ENCODE measurements around the gene RALGPS2.

Gene RALGPS2

DNA sequence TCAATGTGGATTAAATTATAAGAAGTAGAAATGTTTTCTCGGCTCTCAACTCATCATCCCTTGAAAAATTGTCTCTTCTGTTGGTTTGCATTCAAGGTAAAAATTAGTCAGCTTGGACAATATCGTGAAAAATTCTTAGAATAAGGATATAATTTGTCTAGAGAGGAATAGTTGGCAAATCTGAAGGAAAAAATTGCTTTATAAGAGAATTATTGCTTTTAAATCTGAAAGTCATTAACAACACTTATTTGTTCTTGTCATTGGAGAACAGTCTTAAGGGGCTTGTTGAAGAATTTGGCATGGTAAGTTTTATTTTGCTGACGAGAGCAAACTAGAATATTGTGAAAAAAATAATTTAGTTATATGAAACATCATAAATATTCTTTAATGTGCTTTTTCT, 119.4 kb downstream of the RALGPS2 start:
- H3K27ac ChIP-seq (ENCODE audit: extremely low read depth, low read depth, low read length) = no peak overlapping the region
- H3K4me1 ChIP-seq (ENCODE audit: control insufficient read depth, insufficient read depth, low read length) = peaks cover 20% of the 10 kb centered on the region
- TF ChIP-seq SETDB1 (IDR thresholded peaks at IDR 0.05; ENCODE audit: insufficient read length, low read length) = no peak
- no peak for TF ChIP-seq ZNF660 (tag by site-specific recombination; IDR thresholded peaks at IDR 0.05)
- ChIA-PET POLR2A (no interaction called here), CTCF (no interaction called here)
- H3K9me3 ChIP-seq (ENCODE audit: control insufficient read depth, insufficient read depth, low read depth, low read length) = no peaks in the 10 kb centered on the region
- no peak overlapping the region for H3K4me3 ChIP-seq (ENCODE audit: low read depth, low read length)
- no peaks in the 10 kb centered on the region for H3K36me3 ChIP-seq (ENCODE audit: control insufficient read depth in 2 of 2, insufficient read depth in 1 of 2, low read length in 2 of 2)

DNA sequence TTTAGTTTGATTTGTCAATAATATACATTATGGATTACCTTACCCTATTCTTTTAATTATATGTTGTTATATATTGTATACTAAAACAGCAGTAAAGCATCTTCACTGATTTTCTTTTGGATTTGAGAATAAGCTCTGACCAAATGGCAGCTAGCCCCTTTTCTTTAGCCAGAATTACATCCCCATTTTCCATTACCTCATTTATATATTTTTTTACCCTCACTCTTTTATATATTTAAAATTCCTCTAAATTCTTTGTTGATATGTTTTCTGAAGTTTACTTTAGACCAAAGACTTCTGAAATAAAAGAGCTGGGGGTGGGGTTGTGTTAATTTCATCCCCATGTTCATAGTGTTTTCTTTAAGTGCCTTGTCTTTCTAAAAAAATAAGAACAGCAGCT, 121.3 kb downstream of the RALGPS2 start:
- POLR2A ChIA-PET = no interaction called here
- Histone ChIP-seq H3K9me3 (ENCODE audit: control insufficient read depth, insufficient read depth, low read depth, low read length) (no peaks in the 10 kb centered on the region), H3K36me3 (ENCODE audit: control insufficient read depth in 2 of 2, insufficient read depth in 1 of 2, low read length in 2 of 2) (no peaks in the 10 kb centered on the region), H3K4me1 (ENCODE audit: control insufficient read depth, insufficient read depth, low read length) (peaks cover 20% of the 10 kb centered on the region), H3K27ac (ENCODE audit: extremely low read depth, low read depth, low read length) (no peak overlapping the region), H3K4me3 (ENCODE audit: low read depth, low read length) (no peak overlapping the region)
- CTCF ChIA-PET = interaction anchor here (1.3 kb wide), 1 partner anchor 304 kb away, joined by 3 read pairs; no protein-coding TSS in a partner anchor
- TF ChIP-seq ZNF843 (tag by site-specific recombination; IDR thresholded peaks at IDR 0.05) (no peak), ZNF169 (tag by site-specific recombination; IDR thresholded peaks at IDR 0.05) (no peak), ZNF585B (tag by site-specific recombination; IDR thresholded peaks at IDR 0.05) (no peak), ZNF560 (tag by site-specific recombination; IDR thresholded peaks at IDR 0.05; ENCODE audit: borderline replicate concordance) (no peak), SP2 (tag by site-specific recombination; IDR thresholded peaks at IDR 0.05) (no peak), ZFHX2 (tag by site-specific recombination; conservative IDR thresholded peaks at IDR 0.05) (no peak), HOXC10 (CRISPR knock-in tag; IDR thresholded peaks at IDR 0.05) (no peak), ZSCAN16 (tag by site-specific recombination; IDR thresholded peaks at IDR 0.05) (no peak), GLIS2 (tag by site-specific recombination; IDR thresholded peaks at IDR 0.05) (no peak), ZNF830 (tag by site-specific recombination; IDR thresholded peaks at IDR 0.05; ENCODE audit: low read depth) (no peak), ZNF670 (tag by site-specific recombination; IDR thresholded peaks at IDR 0.05; ENCODE audit: low read depth) (no peak), ZNF629 (tag by site-specific recombination; IDR thresholded peaks at IDR 0.05) (no peak), ZNF501 (tag by site-specific recombination; IDR thresholded peaks at IDR 0.05) (no peak), ZNF354C (tag by site-specific recombination; IDR thresholded peaks at IDR 0.05; ENCODE audit: borderline replicate concordance, low read depth) (no peak)
- TF ChIP-seq, protein P1, sequence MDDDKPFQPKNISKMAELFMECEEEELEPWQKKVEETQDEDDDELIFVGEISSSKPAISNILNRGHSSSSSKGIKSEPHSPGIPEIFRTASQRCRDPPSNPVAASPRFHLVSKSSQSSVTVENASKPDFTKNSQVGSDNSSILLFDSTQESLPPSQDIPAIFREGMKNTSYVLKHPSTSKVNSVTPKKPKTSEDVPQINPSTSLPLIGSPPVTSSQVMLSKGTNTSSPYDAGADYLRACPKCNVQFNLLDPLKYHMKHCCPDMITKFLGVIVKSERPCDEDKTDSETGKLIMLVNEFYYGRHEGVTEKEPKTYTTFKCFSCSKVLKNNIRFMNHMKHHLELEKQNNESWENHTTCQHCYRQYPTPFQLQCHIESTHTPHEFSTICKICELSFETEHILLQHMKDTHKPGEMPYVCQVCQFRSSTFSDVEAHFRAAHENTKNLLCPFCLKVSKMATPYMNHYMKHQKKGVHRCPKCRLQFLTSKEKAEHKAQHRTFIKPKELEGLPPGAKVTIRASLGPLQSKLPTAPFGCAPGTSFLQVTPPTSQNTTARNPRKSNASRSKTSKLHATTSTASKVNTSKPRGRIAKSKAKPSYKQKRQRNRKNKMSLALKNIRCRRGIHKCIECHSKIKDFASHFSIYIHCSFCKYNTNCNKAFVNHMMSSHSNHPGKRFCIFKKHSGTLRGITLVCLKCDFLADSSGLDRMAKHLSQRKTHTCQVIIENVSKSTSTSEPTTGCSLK (tag by site-specific recombination; IDR thresholded peaks at IDR 0.05) = no peak
- TF ChIP-seq, protein P2, sequence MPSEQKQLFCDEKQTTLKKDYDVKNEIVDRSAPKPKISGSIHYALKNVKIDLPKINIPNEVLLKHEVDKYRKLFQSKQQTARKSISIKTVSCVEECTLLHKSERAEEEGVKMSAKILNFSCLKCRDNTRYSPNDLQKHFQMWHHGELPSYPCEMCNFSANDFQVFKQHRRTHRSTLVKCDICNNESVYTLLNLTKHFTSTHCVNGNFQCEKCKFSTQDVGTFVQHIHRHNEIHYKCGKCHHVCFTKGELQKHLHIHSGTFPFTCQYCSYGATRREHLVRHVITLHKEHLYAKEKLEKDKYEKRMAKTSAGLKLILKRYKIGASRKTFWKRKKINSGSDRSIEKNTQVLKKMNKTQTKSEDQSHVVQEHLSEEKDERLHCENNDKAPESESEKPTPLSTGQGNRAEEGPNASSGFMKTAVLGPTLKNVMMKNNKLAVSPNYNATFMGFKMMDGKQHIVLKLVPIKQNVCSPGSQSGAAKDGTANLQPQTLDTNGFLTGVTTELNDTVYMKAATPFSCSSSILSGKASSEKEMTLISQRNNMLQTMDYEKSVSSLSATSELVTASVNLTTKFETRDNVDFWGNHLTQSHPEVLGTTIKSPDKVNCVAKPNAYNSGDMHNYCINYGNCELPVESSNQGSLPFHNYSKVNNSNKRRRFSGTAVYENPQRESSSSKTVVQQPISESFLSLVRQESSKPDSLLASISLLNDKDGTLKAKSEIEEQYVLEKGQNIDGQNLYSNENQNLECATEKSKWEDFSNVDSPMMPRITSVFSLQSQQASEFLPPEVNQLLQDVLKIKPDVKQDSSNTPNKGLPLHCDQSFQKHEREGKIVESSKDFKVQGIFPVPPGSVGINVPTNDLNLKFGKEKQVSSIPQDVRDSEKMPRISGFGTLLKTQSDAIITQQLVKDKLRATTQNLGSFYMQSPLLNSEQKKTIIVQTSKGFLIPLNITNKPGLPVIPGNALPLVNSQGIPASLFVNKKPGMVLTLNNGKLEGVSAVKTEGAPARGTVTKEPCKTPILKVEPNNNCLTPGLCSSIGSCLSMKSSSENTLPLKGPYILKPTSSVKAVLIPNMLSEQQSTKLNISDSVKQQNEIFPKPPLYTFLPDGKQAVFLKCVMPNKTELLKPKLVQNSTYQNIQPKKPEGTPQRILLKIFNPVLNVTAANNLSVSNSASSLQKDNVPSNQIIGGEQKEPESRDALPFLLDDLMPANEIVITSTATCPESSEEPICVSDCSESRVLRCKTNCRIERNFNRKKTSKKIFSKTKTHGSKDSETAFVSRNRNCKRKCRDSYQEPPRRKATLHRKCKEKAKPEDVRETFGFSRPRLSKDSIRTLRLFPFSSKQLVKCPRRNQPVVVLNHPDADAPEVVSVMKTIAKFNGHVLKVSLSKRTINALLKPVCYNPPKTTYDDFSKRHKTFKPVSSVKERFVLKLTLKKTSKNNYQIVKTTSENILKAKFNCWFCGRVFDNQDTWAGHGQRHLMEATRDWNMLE (tag by site-specific recombination; conservative IDR thresholded peaks at IDR 0.05; ENCODE audit: low read depth) = no peak
- TF ChIP-seq, protein P3, sequence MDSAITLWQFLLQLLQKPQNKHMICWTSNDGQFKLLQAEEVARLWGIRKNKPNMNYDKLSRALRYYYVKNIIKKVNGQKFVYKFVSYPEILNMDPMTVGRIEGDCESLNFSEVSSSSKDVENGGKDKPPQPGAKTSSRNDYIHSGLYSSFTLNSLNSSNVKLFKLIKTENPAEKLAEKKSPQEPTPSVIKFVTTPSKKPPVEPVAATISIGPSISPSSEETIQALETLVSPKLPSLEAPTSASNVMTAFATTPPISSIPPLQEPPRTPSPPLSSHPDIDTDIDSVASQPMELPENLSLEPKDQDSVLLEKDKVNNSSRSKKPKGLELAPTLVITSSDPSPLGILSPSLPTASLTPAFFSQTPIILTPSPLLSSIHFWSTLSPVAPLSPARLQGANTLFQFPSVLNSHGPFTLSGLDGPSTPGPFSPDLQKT (IDR thresholded peaks at IDR 0.05; ENCODE audit: borderline replicate concordance, low read depth, low read length) = no peak
- TF ChIP-seq, protein P4, sequence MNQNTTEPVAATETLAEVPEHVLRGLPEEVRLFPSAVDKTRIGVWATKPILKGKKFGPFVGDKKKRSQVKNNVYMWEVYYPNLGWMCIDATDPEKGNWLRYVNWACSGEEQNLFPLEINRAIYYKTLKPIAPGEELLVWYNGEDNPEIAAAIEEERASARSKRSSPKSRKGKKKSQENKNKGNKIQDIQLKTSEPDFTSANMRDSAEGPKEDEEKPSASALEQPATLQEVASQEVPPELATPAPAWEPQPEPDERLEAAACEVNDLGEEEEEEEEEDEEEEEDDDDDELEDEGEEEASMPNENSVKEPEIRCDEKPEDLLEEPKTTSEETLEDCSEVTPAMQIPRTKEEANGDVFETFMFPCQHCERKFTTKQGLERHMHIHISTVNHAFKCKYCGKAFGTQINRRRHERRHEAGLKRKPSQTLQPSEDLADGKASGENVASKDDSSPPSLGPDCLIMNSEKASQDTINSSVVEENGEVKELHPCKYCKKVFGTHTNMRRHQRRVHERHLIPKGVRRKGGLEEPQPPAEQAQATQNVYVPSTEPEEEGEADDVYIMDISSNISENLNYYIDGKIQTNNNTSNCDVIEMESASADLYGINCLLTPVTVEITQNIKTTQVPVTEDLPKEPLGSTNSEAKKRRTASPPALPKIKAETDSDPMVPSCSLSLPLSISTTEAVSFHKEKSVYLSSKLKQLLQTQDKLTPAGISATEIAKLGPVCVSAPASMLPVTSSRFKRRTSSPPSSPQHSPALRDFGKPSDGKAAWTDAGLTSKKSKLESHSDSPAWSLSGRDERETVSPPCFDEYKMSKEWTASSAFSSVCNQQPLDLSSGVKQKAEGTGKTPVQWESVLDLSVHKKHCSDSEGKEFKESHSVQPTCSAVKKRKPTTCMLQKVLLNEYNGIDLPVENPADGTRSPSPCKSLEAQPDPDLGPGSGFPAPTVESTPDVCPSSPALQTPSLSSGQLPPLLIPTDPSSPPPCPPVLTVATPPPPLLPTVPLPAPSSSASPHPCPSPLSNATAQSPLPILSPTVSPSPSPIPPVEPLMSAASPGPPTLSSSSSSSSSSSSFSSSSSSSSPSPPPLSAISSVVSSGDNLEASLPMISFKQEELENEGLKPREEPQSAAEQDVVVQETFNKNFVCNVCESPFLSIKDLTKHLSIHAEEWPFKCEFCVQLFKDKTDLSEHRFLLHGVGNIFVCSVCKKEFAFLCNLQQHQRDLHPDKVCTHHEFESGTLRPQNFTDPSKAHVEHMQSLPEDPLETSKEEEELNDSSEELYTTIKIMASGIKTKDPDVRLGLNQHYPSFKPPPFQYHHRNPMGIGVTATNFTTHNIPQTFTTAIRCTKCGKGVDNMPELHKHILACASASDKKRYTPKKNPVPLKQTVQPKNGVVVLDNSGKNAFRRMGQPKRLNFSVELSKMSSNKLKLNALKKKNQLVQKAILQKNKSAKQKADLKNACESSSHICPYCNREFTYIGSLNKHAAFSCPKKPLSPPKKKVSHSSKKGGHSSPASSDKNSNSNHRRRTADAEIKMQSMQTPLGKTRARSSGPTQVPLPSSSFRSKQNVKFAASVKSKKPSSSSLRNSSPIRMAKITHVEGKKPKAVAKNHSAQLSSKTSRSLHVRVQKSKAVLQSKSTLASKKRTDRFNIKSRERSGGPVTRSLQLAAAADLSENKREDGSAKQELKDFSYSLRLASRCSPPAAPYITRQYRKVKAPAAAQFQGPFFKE (tag by site-specific recombination; IDR thresholded peaks at IDR 0.05; ENCODE audit: borderline replicate concordance) = no peak

All from HEK293 (cell line).